Epithelial cell of esophagus (primary cell): ENCODE measurements around the gene COX17.
A peak's percentile ranks its signal among the peaks of the same experiment; 100 is the strongest.

Source experiments
- DNase-seq: peaks from one replicate; pipeline ENCODE4 v3.0.0; 2010; ENCODE audit warnings: low read depth
- H3K4me3 ChIP-seq: 2 replicates; pipeline ENCODE4 v1.5.1; 2011; ENCODE audit warnings: mild to moderate bottlenecking, low read length, control low read depth
- TF ChIP-seq, protein P1 (sequence below): IDR thresholded peaks from 2 replicates; pipeline ENCODE4 v1.5.1; 2011; ENCODE audit warnings: low read depth, mild to moderate bottlenecking, low read length, control low read depth, inconsistent platforms; ENCODE audit not compliant: insufficient read depth; ENCODE audit errors: missing control alignments

Gene COX17

GRCh38 chr3:119703820-119704531 is 26.8 kb upstream of the COX17 start:
- H3K4me3 ChIP-seq = no peak overlapping the region
- TF ChIP-seq, protein P1, sequence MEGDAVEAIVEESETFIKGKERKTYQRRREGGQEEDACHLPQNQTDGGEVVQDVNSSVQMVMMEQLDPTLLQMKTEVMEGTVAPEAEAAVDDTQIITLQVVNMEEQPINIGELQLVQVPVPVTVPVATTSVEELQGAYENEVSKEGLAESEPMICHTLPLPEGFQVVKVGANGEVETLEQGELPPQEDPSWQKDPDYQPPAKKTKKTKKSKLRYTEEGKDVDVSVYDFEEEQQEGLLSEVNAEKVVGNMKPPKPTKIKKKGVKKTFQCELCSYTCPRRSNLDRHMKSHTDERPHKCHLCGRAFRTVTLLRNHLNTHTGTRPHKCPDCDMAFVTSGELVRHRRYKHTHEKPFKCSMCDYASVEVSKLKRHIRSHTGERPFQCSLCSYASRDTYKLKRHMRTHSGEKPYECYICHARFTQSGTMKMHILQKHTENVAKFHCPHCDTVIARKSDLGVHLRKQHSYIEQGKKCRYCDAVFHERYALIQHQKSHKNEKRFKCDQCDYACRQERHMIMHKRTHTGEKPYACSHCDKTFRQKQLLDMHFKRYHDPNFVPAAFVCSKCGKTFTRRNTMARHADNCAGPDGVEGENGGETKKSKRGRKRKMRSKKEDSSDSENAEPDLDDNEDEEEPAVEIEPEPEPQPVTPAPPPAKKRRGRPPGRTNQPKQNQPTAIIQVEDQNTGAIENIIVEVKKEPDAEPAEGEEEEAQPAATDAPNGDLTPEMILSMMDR = no peak

DNA sequence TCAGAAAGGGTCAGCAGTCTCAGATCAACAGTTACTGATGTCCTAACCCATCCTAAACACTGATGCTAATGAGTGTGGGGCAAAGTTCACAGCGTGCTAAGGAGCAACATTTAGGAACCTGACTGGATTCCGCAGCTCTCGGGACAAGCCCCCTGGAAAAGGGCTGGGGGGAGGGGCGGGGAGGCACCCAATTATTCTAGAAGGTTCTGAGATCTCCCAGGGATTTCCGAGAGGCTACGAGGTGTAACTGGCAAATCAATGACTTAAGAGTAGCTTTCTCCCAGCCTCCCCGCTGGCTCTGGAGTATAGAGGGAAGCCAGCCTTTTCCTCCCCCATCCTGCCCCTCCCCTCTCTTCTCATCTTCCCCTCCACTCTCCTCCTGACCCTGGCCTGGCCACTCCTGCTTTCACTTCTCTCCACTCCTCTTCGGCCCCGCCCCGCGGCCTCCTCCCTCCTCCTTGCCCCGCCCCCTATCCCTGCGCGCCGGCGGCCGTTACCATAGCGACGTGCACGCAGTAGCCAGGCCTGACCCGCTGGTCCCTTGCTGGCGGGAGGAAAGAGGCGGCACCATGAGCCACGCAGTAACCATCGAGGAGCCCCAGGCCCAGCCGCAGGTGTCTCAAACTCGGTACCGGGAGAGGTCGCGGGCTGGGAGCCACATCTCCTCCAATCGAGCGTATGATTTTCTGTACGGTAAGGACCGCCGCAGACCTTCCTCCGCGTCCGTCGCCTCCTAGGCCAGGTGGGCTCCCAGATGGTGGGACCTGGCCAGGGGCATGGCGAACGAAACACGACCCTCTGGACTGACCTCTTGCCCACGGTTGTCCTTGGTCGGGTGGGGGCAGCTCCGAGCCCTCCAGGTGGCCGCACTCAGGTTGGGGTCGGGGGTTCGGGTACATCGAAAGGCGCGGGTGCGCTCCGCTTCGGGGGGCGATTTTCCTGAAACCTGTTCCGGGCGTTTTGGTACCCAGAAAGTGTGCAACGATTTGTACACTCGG is 25.6 kb upstream of the COX17 start, which contains the start of gene CFAP91:
Gene CFAP91 (plus strand): TSS at position 493 of the 998 bp plus-strand sequence. CDS start 77 bp downstream, at position 570.
- TF ChIP-seq, protein P1 = no peak
- DNase-seq = peak; percentile 86
- peak within 1 kb of the TSS; percentile 41 for H3K4me3 ChIP-seq

More at GRCh38 chr3:119703820-119704531, 26.8 kb upstream of the COX17 start:
- DNase-seq = no peak

DNA sequence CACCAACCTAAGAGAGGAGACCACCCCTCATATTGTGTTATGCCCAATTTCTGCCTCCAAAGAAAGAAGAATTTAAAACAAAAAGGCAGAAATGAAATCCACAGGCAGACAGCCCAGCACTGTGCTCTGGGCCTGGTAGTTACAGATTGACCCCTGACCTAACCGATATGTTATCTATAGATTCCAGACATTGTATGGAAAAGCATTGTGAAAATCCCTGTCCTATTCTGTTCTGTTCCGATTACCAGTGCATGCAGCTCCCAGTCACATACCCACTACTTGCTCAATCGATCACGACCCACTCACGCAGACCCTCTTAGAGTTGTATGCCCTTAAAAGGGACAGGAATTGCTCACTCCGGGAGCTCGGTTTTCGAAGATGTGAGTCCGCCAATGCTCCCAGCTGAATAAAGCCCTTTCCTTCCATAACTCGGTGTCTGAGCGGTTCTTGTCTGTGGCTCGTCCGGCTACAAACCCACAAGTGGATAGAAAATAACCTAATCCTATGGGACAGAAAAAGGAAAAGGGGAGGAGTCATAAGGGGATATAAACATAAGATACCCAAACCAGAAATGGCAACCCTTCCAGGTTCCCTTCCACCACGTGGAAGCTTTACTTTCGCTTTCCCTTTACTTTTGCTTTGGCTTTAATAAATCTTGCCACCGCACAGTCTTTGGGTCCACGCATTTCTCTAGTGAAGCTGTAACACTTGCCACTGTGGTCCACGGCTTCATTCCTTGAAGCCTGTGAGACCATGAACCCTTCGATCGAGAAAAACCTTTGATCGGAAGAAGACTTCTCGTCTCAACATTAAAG is 23.9 kb upstream of the COX17 start:
- TF ChIP-seq, protein P1 = no peak
- DNase-seq = no peak
- no peak overlapping the region for H3K4me3 ChIP-seq

DNA sequence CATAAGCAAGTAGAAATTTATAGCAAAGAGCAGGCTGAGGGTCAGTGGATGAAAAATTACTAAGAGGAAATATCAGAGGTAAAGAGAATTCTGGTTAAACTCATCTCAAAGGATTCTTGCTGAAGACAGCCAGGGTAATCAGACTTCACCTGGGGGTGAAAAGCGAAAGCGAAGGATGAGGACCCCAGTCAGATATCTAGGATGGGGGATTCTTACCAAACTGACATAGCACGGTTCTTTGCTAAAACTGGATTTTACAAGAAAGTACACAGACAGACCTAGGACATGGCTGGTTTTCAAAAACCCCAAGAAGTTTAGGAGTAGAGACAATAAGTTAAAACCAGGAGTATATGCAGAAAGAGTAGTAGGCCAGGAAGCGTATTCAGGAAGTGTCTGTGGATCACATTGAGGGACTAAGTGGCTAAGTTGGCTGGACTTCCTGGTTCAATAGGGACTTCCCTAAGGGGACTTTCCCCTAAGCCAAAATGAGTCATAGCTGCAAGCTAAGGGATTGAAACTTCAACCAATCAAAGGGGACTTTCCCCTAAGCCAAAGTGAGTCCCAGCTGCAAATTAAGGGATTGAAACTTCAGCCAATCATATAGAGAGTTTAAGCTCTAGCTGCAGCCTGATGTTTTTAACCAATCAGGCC is 23.2 kb upstream of the COX17 start:
- DNase-seq = peak; percentile 58
- TF ChIP-seq, protein P1 = no peak
- H3K4me3 ChIP-seq = no peak overlapping the region

GRCh38 chr3:119697394-119697793 is 20.2 kb upstream of the COX17 start:
- TF ChIP-seq, protein P1 = no peak

GRCh38 chr3:119695480-119695879 is 18.3 kb upstream of the COX17 start:
- TF ChIP-seq, protein P1 = no peak
- DNase-seq = peak; percentile 11
- H3K4me3 ChIP-seq = no peak overlapping the region

More at GRCh38 chr3:119697394-119697793, 20.2 kb upstream of the COX17 start:
- no peak for DNase-seq
- H3K4me3 ChIP-seq = no peak overlapping the region
